ENCODE results near the gene GTPBP8. TPM values are rescaled to one million over a fixed set of nuclear protein-coding genes. Genes with fewer than 3 reads are reported as not detected.
A peak's percentile ranks its signal among the peaks of the same experiment; 100 is the strongest.

Gene GTPBP8
- total RNA-seq, 1 donor from 2014 or later = 25.2 TPM

GRCh38 chr3:113006359-113007056 is 15.7 kb downstream of the GTPBP8 start:
- Mint-ChIP-seq H3K4me3 (ENCODE audit: low read depth) (no peak overlapping the region), H3K27ac (no peak overlapping the region), H3K36me3 (ENCODE audit: insufficient read depth) (peaks cover 18% of the 10 kb centered on the region), H3K4me1 (ENCODE audit: low read depth) (peaks cover 4% of the 10 kb centered on the region), H3K27me3 (no peaks in the 10 kb centered on the region), H3K9me3 (ENCODE audit: low read depth) (no peaks in the 10 kb centered on the region)
- DNase-seq (ENCODE audit: low spot score, unreplicated experiment) = no peak
- TF ChIP-seq CTCF (IDR thresholded peaks at IDR 0.05; ENCODE audit: unreplicated experiment) = no peak

GRCh38 chr3:113008117-113008516 is 17.3 kb downstream of the GTPBP8 start:
- DNase-seq (ENCODE audit: low spot score, unreplicated experiment) = no peak
- Mint-ChIP-seq H3K27ac (no peak overlapping the region), H3K27me3 (no peaks in the 10 kb centered on the region), H3K4me3 (ENCODE audit: low read depth) (no peak overlapping the region), H3K36me3 (ENCODE audit: insufficient read depth) (peaks cover 25% of the 10 kb centered on the region), H3K4me1 (ENCODE audit: low read depth) (peaks cover 4% of the 10 kb centered on the region), H3K9me3 (ENCODE audit: low read depth) (no peaks in the 10 kb centered on the region)
- TF ChIP-seq CTCF (IDR thresholded peaks at IDR 0.05; ENCODE audit: unreplicated experiment) = no peak

- Mint-ChIP-seq H3K4me1 (ENCODE audit: low read depth) (peaks cover 13% of the 10 kb centered on the region), H3K36me3 (ENCODE audit: insufficient read depth) (peaks cover 22% of the 10 kb centered on the region), H3K27me3 (no peaks in the 10 kb centered on the region), H3K27ac (no peak overlapping the region), H3K4me3 (ENCODE audit: low read depth) (no peak overlapping the region), H3K9me3 (ENCODE audit: low read depth) (no peaks in the 10 kb centered on the region)
- DNase-seq (ENCODE audit: low spot score, unreplicated experiment) = no peak
- TF ChIP-seq CTCF (IDR thresholded peaks at IDR 0.05; ENCODE audit: unreplicated experiment) = no peak
These were observed 22.8 kb downstream of the GTPBP8 start for GRCh38 chr3:113013593-113013992.

GRCh38 chr3:113018536-113019181 is 27.9 kb downstream of the GTPBP8 start:
- no peak for DNase-seq (ENCODE audit: low spot score, unreplicated experiment)
- H3K27ac Mint-ChIP-seq = peak overlapping the region; percentile 98
- H3K4me1 Mint-ChIP-seq (ENCODE audit: low read depth) = peaks cover 12% of the 10 kb centered on the region
- H3K9me3 Mint-ChIP-seq (ENCODE audit: low read depth) = no peaks in the 10 kb centered on the region
- H3K4me3 Mint-ChIP-seq (ENCODE audit: low read depth) = peak overlapping the region; percentile 90
- no peaks in the 10 kb centered on the region for H3K27me3 Mint-ChIP-seq
- TF ChIP-seq CTCF (IDR thresholded peaks at IDR 0.05; ENCODE audit: unreplicated experiment) = no peak
- peaks cover 9% of the 10 kb centered on the region for H3K36me3 Mint-ChIP-seq (ENCODE audit: insufficient read depth)

- Mint-ChIP-seq H3K36me3 (ENCODE audit: insufficient read depth) (peaks cover 7% of the 10 kb centered on the region), H3K4me3 (ENCODE audit: low read depth) (peak overlapping the region; percentile 90), H3K9me3 (ENCODE audit: low read depth) (no peaks in the 10 kb centered on the region), H3K4me1 (ENCODE audit: low read depth) (peaks cover 12% of the 10 kb centered on the region), H3K27me3 (no peaks in the 10 kb centered on the region), H3K27ac (peak overlapping the region; percentile 98)
- peak; percentile 73 for DNase-seq (ENCODE audit: low spot score, unreplicated experiment)
- no peak for TF ChIP-seq CTCF (IDR thresholded peaks at IDR 0.05; ENCODE audit: unreplicated experiment)
These were observed 28.7 kb downstream of the GTPBP8 start for GRCh38 chr3:113019182-113020137.

Data from progenitor cell of endocrine pancreas (in vitro differentiated cells).